SK-N-SH treated with all-trans-retinoic acid at 6 μM for 48 hours (cell line): ENCODE measurements around the gene SLC16A12.

ENCODE experiments used
- ARNTL ChIP-seq: fragments of 450-650 bp; formaldehyde crosslinking; IDR thresholded peaks from 2 replicates; pipeline ENCODE4 v1.5.0; 2020; ENCODE audit warnings: low read depth, mild to moderate bottlenecking, moderate library complexity, borderline replicate concordance
- BACH2 ChIP-seq: fragments of 250-450 bp; sonication (Bioruptor Pico); IDR thresholded peaks from 2 replicates; pipeline ENCODE4 v1.9.0; 2021; ENCODE audit warnings: mild to moderate bottlenecking, borderline replicate concordance
- CSRNP3 ChIP-seq: fragments of 250-450 bp; sonication (Bioruptor Pico); IDR thresholded peaks from 2 replicates; pipeline ENCODE4 v1.5.1; 2021; ENCODE audit warnings: mild to moderate bottlenecking, moderate library complexity
- OSR1 ChIP-seq: fragments of 250-450 bp; sonication (Bioruptor Pico); IDR thresholded peaks from 2 replicates; pipeline ENCODE4 v1.8.0; 2022; ENCODE audit warnings: moderate library complexity, mild to moderate bottlenecking, inconsistent platforms
- SNAI2 ChIP-seq: fragments of 250-450 bp; sonication (Bioruptor Pico); IDR thresholded peaks from 2 replicates; pipeline ENCODE4 v1.5.0; 2020; ENCODE audit warnings: mild to moderate bottlenecking, moderate library complexity
- TCF4 ChIP-seq: fragments of 250-450 bp; sonication (Bioruptor Pico); IDR thresholded peaks from 2 replicates; pipeline ENCODE4 v1.8.0; 2021; ENCODE audit warnings: mild to moderate bottlenecking, moderate library complexity, borderline replicate concordance
- ZFP3 ChIP-seq: fragments of 250-450 bp; sonication (Bioruptor Pico); IDR thresholded peaks from 2 replicates; pipeline ENCODE4 v1.5.0; 2020; ENCODE audit warnings: mild to moderate bottlenecking, moderate library complexity
- ZFP30 ChIP-seq: fragments of 450-650 bp; formaldehyde crosslinking; IDR thresholded peaks from 2 replicates; pipeline ENCODE4 v1.5.0; 2022; ENCODE audit warnings: mild to moderate bottlenecking, moderate library complexity
- ZNF70 ChIP-seq: fragments of 450-650 bp; formaldehyde crosslinking; IDR thresholded peaks from 2 replicates; pipeline ENCODE4 v1.5.0; 2020; ENCODE audit warnings: mild to moderate bottlenecking, moderate library complexity
- ZNF8 ChIP-seq: fragments of 450-650 bp; formaldehyde crosslinking; IDR thresholded peaks from 2 replicates; pipeline ENCODE4 v1.5.0; 2020; ENCODE audit warnings: mild to moderate bottlenecking, moderate library complexity
- TF ChIP-seq, protein P1 (sequence below): fragments of 250-450 bp; sonication (Bioruptor Pico); IDR thresholded peaks from 2 replicates; pipeline ENCODE4 v1.8.0; 2020; ENCODE audit warnings: mild to moderate bottlenecking, moderate library complexity, borderline replicate concordance
- TF ChIP-seq, protein P2 (sequence below): fragments of 250-450 bp; sonication (Bioruptor Pico); IDR thresholded peaks from 2 replicates; pipeline ENCODE4 v1.8.0; 2021; ENCODE audit warnings: low read depth, mild to moderate bottlenecking, moderate library complexity, borderline replicate concordance

DNA sequence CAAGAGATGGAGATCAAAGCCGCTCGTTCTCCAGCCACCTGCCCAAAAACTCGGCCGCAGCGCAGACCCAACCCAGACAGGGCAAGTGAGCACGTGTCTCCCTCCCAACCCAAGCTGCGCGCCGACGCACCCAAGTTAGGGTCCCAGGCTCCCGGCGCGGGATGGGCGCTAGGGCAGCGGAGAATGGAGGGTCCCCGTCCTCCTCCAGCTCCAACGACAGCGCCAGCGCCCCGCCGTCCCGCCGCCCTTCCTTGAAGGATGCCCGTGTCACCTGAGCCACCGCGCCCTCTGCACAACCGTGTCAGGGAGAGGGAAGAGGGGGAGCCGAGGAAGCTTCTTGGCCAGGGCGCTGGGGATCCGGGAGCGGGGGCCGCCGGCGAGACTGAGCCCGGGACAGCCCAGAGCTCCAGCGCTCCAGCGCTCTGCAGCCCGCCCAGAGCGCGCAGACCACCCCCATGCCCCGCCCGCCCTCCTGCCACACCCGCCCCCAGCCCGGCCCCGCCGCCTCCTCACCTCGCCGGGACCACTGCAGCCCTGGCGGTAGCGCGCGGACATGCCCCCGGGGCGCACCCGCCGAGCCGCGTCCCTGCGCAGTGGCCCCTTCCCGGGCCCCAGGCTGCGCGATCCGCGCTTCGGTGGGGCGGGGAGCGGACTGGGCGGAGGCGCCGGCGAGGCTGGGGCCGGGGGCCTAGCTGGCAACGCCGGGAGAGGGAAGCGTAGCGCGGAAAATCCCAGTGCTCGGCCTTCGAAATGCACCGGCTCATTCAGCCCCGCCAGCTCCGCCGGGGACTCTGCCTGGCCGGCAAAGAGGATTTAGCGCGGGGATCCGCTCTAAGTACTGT is at the start of gene SLC16A12:
- TF ChIP-seq ZNF8 (no peak), ZNF70 (CRISPR knock-in tag) (no peak), SNAI2 (CRISPR knock-in tag) (no peak), TCF4 (no peak), OSR1 (CRISPR knock-in tag) (no peak), ARNTL (no peak), ZFP3 (CRISPR knock-in tag) (no peak), CSRNP3 (CRISPR knock-in tag) (no peak), ZFP30 (CRISPR knock-in tag) (no peak), BACH2 (CRISPR knock-in tag) (no peak)
- TF ChIP-seq, protein P1, sequence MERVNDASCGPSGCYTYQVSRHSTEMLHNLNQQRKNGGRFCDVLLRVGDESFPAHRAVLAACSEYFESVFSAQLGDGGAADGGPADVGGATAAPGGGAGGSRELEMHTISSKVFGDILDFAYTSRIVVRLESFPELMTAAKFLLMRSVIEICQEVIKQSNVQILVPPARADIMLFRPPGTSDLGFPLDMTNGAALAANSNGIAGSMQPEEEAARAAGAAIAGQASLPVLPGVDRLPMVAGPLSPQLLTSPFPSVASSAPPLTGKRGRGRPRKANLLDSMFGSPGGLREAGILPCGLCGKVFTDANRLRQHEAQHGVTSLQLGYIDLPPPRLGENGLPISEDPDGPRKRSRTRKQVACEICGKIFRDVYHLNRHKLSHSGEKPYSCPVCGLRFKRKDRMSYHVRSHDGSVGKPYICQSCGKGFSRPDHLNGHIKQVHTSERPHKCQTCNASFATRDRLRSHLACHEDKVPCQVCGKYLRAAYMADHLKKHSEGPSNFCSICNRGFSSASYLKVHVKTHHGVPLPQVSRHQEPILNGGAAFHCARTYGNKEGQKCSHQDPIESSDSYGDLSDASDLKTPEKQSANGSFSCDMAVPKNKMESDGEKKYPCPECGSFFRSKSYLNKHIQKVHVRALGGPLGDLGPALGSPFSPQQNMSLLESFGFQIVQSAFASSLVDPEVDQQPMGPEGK (CRISPR knock-in tag): no peak
- TF ChIP-seq, protein P2, sequence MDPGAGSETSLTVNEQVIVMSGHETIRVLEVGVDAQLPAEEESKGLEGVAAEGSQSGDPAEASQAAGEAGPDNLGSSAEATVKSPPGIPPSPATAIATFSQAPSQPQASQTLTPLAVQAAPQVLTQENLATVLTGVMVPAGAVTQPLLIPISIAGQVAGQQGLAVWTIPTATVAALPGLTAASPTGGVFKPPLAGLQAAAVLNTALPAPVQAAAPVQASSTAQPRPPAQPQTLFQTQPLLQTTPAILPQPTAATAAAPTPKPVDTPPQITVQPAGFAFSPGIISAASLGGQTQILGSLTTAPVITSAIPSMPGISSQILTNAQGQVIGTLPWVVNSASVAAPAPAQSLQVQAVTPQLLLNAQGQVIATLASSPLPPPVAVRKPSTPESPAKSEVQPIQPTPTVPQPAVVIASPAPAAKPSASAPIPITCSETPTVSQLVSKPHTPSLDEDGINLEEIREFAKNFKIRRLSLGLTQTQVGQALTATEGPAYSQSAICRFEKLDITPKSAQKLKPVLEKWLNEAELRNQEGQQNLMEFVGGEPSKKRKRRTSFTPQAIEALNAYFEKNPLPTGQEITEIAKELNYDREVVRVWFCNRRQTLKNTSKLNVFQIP (CRISPR knock-in tag): no peak
